ENCODE results near the gene PRDM16.

- TF ChIP-seq CTCF (IDR thresholded peaks at IDR 0.05; ENCODE audit: borderline replicate concordance, extremely low read depth, low read length, poor library complexity, severe bottlenecking) = no peak
- TF ChIP-seq EZH2 (IDR thresholded peaks at IDR 0.05; ENCODE audit: borderline replicate concordance, low read depth, low read length, severe bottlenecking) = no peak
Measured at GRCh38 chr1:3470650-3471355, 401.8 kb downstream of the PRDM16 start.
